ENCODE results near the gene CDC5L.

GRCh38 chr6:44487586-44487985, 100.1 kb downstream of the CDC5L start:
- no peak for TF ChIP-seq CTCF (IDR thresholded peaks at IDR 0.05)
- no peak for TF ChIP-seq POLR2AphosphoS5 (IDR thresholded peaks at IDR 0.05)
- TF ChIP-seq EP300 (IDR thresholded peaks at IDR 0.05): no peak
- no peak for TF ChIP-seq POLR2A (IDR thresholded peaks at IDR 0.05)

Data from upper lobe of left lung (tissue), 4 donors.